PC-3 (cell line): ENCODE measurements around the gene PRIM2. TPM values are rescaled to one million over a fixed set of nuclear protein-coding genes. Genes with fewer than 3 reads are reported as not detected.
"Not testable (repeated sequence)": the region's sequence is repeated elsewhere in the genome, so short reads cannot be mapped to it uniquely, and the experiment has no call there.

Experiments used
- ATAC-seq: fragments of 200-7000 bp; cut with Tn5 transposase; 2 replicates; pipeline ENCODE4 v1.9.1; 2020; ENCODE audit warnings: mild to moderate bottlenecking, moderate library complexity
- BruUV-seq: library from RNA; stranded (reverse); fragments of 400-500 nt; replicated peaks from 2 replicates; lab custom pipeline; 2021; lab: Mats Ljungman, UMichigan
- CTCF ChIA-PET: fragments of 300-600 bp; sonication (Branson Sonifier 250); formaldehyde crosslinking; loops from one replicate; lab custom pipeline; 2022; ENCODE audit warnings: antibody characterized with exemption; lab: Charles Lee
- POLR2A ChIA-PET: fragments of 300-600 bp; sonication (Branson Sonifier 250); formaldehyde crosslinking; loops from one replicate; lab custom pipeline; 2022; ENCODE audit warnings: antibody characterized with exemption; ENCODE audit not compliant: unreplicated experiment; lab: Charles Lee
- DNase-seq: peaks from one replicate; pipeline ENCODE4 v3.0.0-alpha.2; 2015
- H2AFZ ChIP-seq: fragments of 300-600 bp; sonication (generic); 2 replicates; pipeline ENCODE4 v1.6.0; 2016; ENCODE audit warnings: antibody characterized with exemption, low read length
- H3F3A ChIP-seq: fragments of 300-600 bp; sonication (generic); one replicate; pipeline ENCODE4 v1.6.0; 2017; ENCODE audit warnings: antibody characterized with exemption, low read length, control low read depth, mild to moderate bottlenecking; ENCODE audit not compliant: unreplicated experiment
- H3K27ac ChIP-seq: fragments of 300-600 bp; sonication (generic); 2 replicates; pipeline ENCODE4 v1.5.1; 2016; ENCODE audit warnings: mild to moderate bottlenecking, low read length
- H3K27me3 ChIP-seq: fragments of 300-600 bp; sonication (generic); 2 replicates; pipeline ENCODE4 v1.6.1; 2016; ENCODE audit warnings: low read length, mixed read lengths
- H3K36me3 ChIP-seq: fragments of 300-600 bp; sonication (generic); 2 replicates; pipeline ENCODE4 v1.6.1; 2016; ENCODE audit warnings: low read depth, mixed run types, low read length, mixed read lengths
- H3K4me1 ChIP-seq: fragments of 300-600 bp; sonication (generic); 2 replicates; pipeline ENCODE4 v1.5.1; 2016; ENCODE audit warnings: low read length; ENCODE audit not compliant: insufficient read depth
- H3K4me2 ChIP-seq: fragments of 300-600 bp; sonication (generic); 2 replicates; pipeline ENCODE4 v1.6.0; 2016; ENCODE audit warnings: low read length
- H3K4me3 ChIP-seq: fragments of 300-600 bp; sonication (generic); 2 replicates; pipeline ENCODE4 v1.5.1; 2016; ENCODE audit warnings: mild to moderate bottlenecking, low read length, mixed read lengths
- H3K79me2 ChIP-seq: fragments of 300-600 bp; sonication (generic); 2 replicates; pipeline ENCODE4 v1.6.1; 2017; ENCODE audit warnings: low read length, mixed read lengths
- H3K9ac ChIP-seq: fragments of 300-600 bp; sonication (generic); 2 replicates; pipeline ENCODE4 v1.6.0; 2016; ENCODE audit warnings: mild to moderate bottlenecking, low read length
- H3K9me2 ChIP-seq: fragments of 300-600 bp; sonication (generic); replicated peaks from 2 replicates; pipeline ENCODE4 v1.6.1; 2016; ENCODE audit warnings: mixed run types, low read length, mixed read lengths
- H3K9me3 ChIP-seq: fragments of 300-600 bp; sonication (generic); 2 replicates; pipeline ENCODE4 v1.6.1; 2016; ENCODE audit warnings: low read length, mixed read lengths
- H4K20me1 ChIP-seq: fragments of 300-600 bp; sonication (generic); 2 replicates; pipeline ENCODE4 v1.6.1; 2016; ENCODE audit warnings: low read length, mixed read lengths
- EZH2 ChIP-seq: fragments of 300-600 bp; sonication (generic); IDR thresholded peaks from one replicate; pipeline ENCODE4 v1.6.1; 2017; ENCODE audit warnings: antibody characterized with exemption, mild to moderate bottlenecking, low read length; ENCODE audit not compliant: unreplicated experiment
- EZH2phosphoT487 ChIP-seq: fragments of 300-600 bp; sonication (generic); IDR thresholded peaks from 2 replicates; pipeline ENCODE4 v1.6.1; 2018; ENCODE audit warnings: mild to moderate bottlenecking, antibody characterized with exemption, low read length, borderline replicate concordance
- intact Hi-C: fragments of 100-400 bp; cut with micrococcal nuclease; formaldehyde crosslinking; loops from 2 replicates; pipeline ENCODE4 v1.9.0; 2023
- total RNA-seq: library from RNA; depleted of rRNA; stranded (reverse); fragments of >200 nt; gene quantifications from 2 replicates; pipeline ENCODE4 v1.2.3, GENCODE V29; 2014
- TF ChIP-seq, protein P1 (sequence below): fragments of 300-600 bp; sonication (generic); conservative IDR thresholded peaks from 2 replicates; pipeline ENCODE4 v1.5.1; 2017; ENCODE audit warnings: antibody characterized with exemption, low read depth, mild to moderate bottlenecking, low read length

PRIM2 gene
- total RNA-seq, 1 experiment from 2014 or later = 48.4 TPM

DNA sequence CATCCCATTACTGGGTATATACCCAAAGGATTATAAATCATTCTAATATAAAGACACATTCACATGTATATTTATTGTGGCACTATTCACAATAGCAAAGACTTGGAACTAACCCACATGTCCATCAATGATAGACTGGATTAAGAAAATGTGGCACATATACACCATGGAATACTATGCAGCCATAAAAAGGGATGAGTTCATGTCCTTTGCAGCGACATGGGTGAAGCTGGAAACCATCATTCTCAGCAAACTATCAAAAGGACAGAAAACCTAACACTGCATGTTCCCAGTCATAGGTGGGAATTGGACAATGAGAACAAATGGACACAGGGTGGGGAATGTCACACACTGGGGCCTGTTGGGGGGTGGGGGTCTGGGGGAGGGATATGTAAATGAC lies 24.0 kb upstream of the PRIM2 start:
- H3K27ac ChIP-seq, BruUV-seq, H3K4me2 ChIP-seq, POLR2A ChIA-PET, H3K4me3 ChIP-seq, H2AFZ ChIP-seq, ATAC-seq, H3K4me1 ChIP-seq, DNase-seq, H3K9ac ChIP-seq, H3K9me2 ChIP-seq, H3F3A ChIP-seq, H3K9me3 ChIP-seq, CTCF ChIA-PET, H3K79me2 ChIP-seq, intact Hi-C loops, H3K27me3 ChIP-seq, H3K36me3 ChIP-seq, H4K20me1 ChIP-seq: not testable (repeated sequence)

DNA sequence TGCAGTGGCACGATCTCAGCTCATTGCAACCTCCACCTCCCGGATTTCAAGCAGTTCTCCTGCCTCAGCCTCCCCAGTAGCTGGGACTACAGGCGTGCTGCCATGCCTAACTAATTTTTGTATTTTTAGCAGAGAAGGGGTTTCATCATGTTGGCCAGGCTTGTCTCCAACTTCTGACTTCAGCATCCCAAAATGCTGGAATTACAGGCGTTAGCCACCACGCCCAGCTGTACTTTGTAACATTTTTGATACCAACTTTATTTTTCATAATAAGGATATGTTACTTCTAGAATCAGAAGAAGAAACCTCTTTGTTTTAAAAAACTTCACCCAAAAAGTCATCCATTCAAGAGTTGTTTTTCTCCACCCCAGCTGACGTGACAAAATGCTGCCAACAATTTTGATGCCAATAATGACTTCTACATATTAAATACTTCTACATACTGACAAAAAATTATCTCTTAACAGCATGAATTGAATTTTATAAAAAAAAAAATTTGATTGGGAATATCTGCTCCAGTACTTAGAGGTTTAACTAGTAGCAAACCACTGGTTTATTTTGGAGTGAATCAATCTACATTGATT lies 22.5 kb upstream of the PRIM2 start:
- no TSS peak for BruUV-seq
- no peak overlapping the region for H3K4me2 ChIP-seq
- intact Hi-C loops = no loop called here
- H3K36me3 ChIP-seq = no peaks in the 10 kb centered on the region
- no peaks in the 10 kb centered on the region for H3K9me2 ChIP-seq
- TF ChIP-seq EZH2 (no peak), EZH2phosphoT487 (no peak)
- TF ChIP-seq, protein P1, sequence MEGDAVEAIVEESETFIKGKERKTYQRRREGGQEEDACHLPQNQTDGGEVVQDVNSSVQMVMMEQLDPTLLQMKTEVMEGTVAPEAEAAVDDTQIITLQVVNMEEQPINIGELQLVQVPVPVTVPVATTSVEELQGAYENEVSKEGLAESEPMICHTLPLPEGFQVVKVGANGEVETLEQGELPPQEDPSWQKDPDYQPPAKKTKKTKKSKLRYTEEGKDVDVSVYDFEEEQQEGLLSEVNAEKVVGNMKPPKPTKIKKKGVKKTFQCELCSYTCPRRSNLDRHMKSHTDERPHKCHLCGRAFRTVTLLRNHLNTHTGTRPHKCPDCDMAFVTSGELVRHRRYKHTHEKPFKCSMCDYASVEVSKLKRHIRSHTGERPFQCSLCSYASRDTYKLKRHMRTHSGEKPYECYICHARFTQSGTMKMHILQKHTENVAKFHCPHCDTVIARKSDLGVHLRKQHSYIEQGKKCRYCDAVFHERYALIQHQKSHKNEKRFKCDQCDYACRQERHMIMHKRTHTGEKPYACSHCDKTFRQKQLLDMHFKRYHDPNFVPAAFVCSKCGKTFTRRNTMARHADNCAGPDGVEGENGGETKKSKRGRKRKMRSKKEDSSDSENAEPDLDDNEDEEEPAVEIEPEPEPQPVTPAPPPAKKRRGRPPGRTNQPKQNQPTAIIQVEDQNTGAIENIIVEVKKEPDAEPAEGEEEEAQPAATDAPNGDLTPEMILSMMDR = no peak
- H3K79me2 ChIP-seq = no peaks in the 10 kb centered on the region
- no peaks in the 10 kb centered on the region for H3K27me3 ChIP-seq
- no peak overlapping the region for H3K27ac ChIP-seq
- no peak overlapping the region for H3K4me3 ChIP-seq
- no peaks in the 10 kb centered on the region for H3F3A ChIP-seq
- ChIA-PET POLR2A (no interaction called here), CTCF (no interaction called here)
- H3K4me1 ChIP-seq = no peaks in the 10 kb centered on the region
- ATAC-seq (no peak), DNase-seq (no peak)
- H3K9me3 ChIP-seq = no peaks in the 10 kb centered on the region
- no peak overlapping the region for H2AFZ ChIP-seq
- H4K20me1 ChIP-seq = no peaks in the 10 kb centered on the region
- H3K9ac ChIP-seq = no peak overlapping the region

DNA sequence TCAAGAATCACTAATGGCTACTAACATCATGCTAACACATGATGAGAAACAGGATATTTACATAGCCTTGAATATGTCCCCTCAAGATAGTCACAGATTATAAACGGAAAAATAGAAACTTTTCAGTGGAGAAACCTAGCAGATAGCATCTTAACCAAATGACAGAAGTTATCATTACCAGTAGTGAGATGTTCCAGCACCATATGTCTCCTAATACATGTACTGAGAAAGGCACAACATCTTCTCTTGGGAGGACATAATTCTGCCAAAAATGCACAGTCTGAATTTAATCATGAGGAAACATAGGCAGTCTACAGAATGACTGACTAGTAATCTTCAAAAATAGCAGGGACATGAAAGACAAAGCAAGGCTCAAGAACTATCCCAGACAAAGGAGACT lies 19.9 kb upstream of the PRIM2 start:
- ChIA-PET CTCF (interaction anchor here (0.6 kb wide), 1 partner anchor 7 kb away, joined by 4 read pairs; no protein-coding TSS in a partner anchor), POLR2A (no interaction called here)
- no peaks in the 10 kb centered on the region for H3F3A ChIP-seq
- no peaks in the 10 kb centered on the region for H3K36me3 ChIP-seq
- no TSS peak for BruUV-seq
- no peaks in the 10 kb centered on the region for H3K79me2 ChIP-seq
- intact Hi-C loops = no loop called here
- no peaks in the 10 kb centered on the region for H3K27me3 ChIP-seq
- no peak overlapping the region for H2AFZ ChIP-seq
- DNase-seq (no peak), ATAC-seq (no peak)
- no peak overlapping the region for H3K4me2 ChIP-seq
- no peak overlapping the region for H3K9ac ChIP-seq
- no peaks in the 10 kb centered on the region for H3K4me1 ChIP-seq
- no peaks in the 10 kb centered on the region for H3K9me2 ChIP-seq
- no peak overlapping the region for H3K27ac ChIP-seq
- no peaks in the 10 kb centered on the region for H4K20me1 ChIP-seq
- H3K4me3 ChIP-seq = no peak overlapping the region
- TF ChIP-seq, protein P1 = no peak
- no peaks in the 10 kb centered on the region for H3K9me3 ChIP-seq
